GM18861 (cell line): ENCODE results near the gene PLEKHA4.
"Not testable (repeated sequence)": the region's sequence is repeated elsewhere in the genome, so short reads cannot be mapped to it uniquely, and the experiment has no call there.

Source experiments
- ATAC-seq: cut with Tn5 transposase; IDR thresholded peaks from one replicate; pipeline ENCODE4 v1.9.1; 2021; ENCODE audit not compliant: unreplicated experiment

Gene PLEKHA4

GRCh38 chr19:48890551-48890950 is 22.1 kb upstream of the PLEKHA4 start:
- no peak for ATAC-seq

- ATAC-seq = not testable (repeated sequence)
Observed at GRCh38 chr19:48889496-48889895, 21.1 kb upstream of the PLEKHA4 start.

- no peak for ATAC-seq
Observed at GRCh38 chr19:48887861-48888612, 19.6 kb upstream of the PLEKHA4 start.

GRCh38 chr19:48883726-48884125 is 15.3 kb upstream of the PLEKHA4 start:
- no peak for ATAC-seq

- no peak for ATAC-seq
Observed at GRCh38 chr19:48881741-48882657, 13.6 kb upstream of the PLEKHA4 start.

GRCh38 chr19:48879696-48880095 is 11.3 kb upstream of the PLEKHA4 start:
- ATAC-seq = not testable (repeated sequence)

GRCh38 chr19:48879025-48879637 is 10.7 kb upstream of the PLEKHA4 start:
- no peak for ATAC-seq

- no peak for ATAC-seq
Observed at GRCh38 chr19:48878196-48879024, 10.0 kb upstream of the PLEKHA4 start.

- no peak for ATAC-seq
Observed at GRCh38 chr19:48877855-48878195, 9.4 kb upstream of the PLEKHA4 start.

GRCh38 chr19:48876043-48876981 is 7.9 kb upstream of the PLEKHA4 start:
- ATAC-seq = not testable (repeated sequence)

- no peak for ATAC-seq
Observed at GRCh38 chr19:48874303-48875135, 6.1 kb upstream of the PLEKHA4 start.

GRCh38 chr19:48873476-48874302 is 5.3 kb upstream of the PLEKHA4 start:
- no peak for ATAC-seq

GRCh38 chr19:48872884-48873475 is 4.6 kb upstream of the PLEKHA4 start:
- ATAC-seq = no peak

- peak; percentile 51 for ATAC-seq
Observed at GRCh38 chr19:48872182-48872883, 3.9 kb upstream of the PLEKHA4 start, which contains the start of gene PPP1R15A. TSS of gene PPP1R15A (plus strand) at chr19:48872421. CDS start at chr19:48873234, 813 bp downstream.

- ATAC-seq = not testable (repeated sequence)
Observed at GRCh38 chr19:48871471-48872181, 3.2 kb upstream of the PLEKHA4 start.

GRCh38 chr19:48870048-48870447 is 1.6 kb upstream of the PLEKHA4 start:
- ATAC-seq = no peak
